H9 (cell line): Measurements from ENCODE around the gene UCK1. TPM values are rescaled to one million over a fixed set of nuclear protein-coding genes. Genes with fewer than 3 reads are reported as not detected.

Experiments used
- DNase-seq: peaks from one replicate; pipeline ENCODE4 v3.0.0-alpha.2; 2017
- H2AFZ ChIP-seq: one replicate; pipeline ENCODE4 v1.6.1; 2013; ENCODE audit warnings: mild to moderate bottlenecking, low read length, control low read depth, moderate library complexity
- H2AK5ac ChIP-seq: 2 replicates; pipeline ENCODE4 v1.6.1; 2013; ENCODE audit warnings: low read length, control low read depth, mixed read lengths; ENCODE audit not compliant: insufficient read length
- H2BK120ac ChIP-seq: one replicate; pipeline ENCODE4 v1.6.1; 2013; ENCODE audit warnings: low read depth, mild to moderate bottlenecking, low read length, control low read depth, inconsistent platforms; ENCODE audit not compliant: poor library complexity, severe bottlenecking
- H2BK12ac ChIP-seq: 2 replicates; pipeline ENCODE4 v1.6.1; 2013; ENCODE audit warnings: low read length, control low read depth, mixed read lengths, low read depth; ENCODE audit not compliant: insufficient read length
- H2BK15ac ChIP-seq: 2 replicates; pipeline ENCODE4 v1.6.1; 2013; ENCODE audit warnings: low read depth, low read length, control low read depth
- H2BK20ac ChIP-seq: one replicate; pipeline ENCODE4 v1.6.1; 2013; ENCODE audit warnings: low read depth, mild to moderate bottlenecking, low read length, control low read depth, inconsistent platforms; ENCODE audit not compliant: poor library complexity, severe bottlenecking
- H2BK5ac ChIP-seq: 2 replicates; pipeline ENCODE4 v1.6.1; 2013; ENCODE audit warnings: low read length, control low read depth, mixed read lengths; ENCODE audit not compliant: insufficient read length
- H3K14ac ChIP-seq: 2 replicates; pipeline ENCODE4 v1.6.1; 2013; ENCODE audit warnings: low read length, control low read depth; ENCODE audit not compliant: insufficient read depth
- H3K18ac ChIP-seq: 2 replicates; pipeline ENCODE4 v1.6.1; 2013; ENCODE audit warnings: low read depth, mild to moderate bottlenecking, mixed read lengths, low read length, control low read depth; ENCODE audit not compliant: insufficient read length
- H3K23ac ChIP-seq: 2 replicates; pipeline ENCODE4 v1.6.1; 2013; ENCODE audit warnings: low read length, control low read depth, mixed read lengths, low read depth; ENCODE audit not compliant: insufficient read length
- H3K23me2 ChIP-seq: 2 replicates; pipeline ENCODE4 v1.6.1; 2013; ENCODE audit warnings: low read depth, mild to moderate bottlenecking, mixed read lengths, low read length, control low read depth; ENCODE audit not compliant: insufficient read length, poor library complexity, severe bottlenecking
- H3K27ac ChIP-seq: 2 replicates; pipeline ENCODE4 v1.5.1; 2013; ENCODE audit warnings: low read length, control low read depth, mixed read lengths, low read depth; ENCODE audit not compliant: insufficient read length
- H3K27me3 ChIP-seq: 2 replicates; pipeline ENCODE4 v1.6.1; 2013; ENCODE audit warnings: low read length, control low read depth, inconsistent platforms; ENCODE audit not compliant: insufficient read depth
- H3K4ac ChIP-seq: 2 replicates; pipeline ENCODE4 v1.6.1; 2013; ENCODE audit warnings: low read depth, mild to moderate bottlenecking, control low read depth, inconsistent platforms, low read length, moderate library complexity
- H3K4me1 ChIP-seq: 2 replicates; pipeline ENCODE4 v1.6.1; 2013; ENCODE audit warnings: low read length, control low read depth, inconsistent platforms; ENCODE audit not compliant: insufficient read depth
- H3K4me2 ChIP-seq: 2 replicates; pipeline ENCODE4 v1.6.1; 2013; ENCODE audit warnings: low read length, control low read depth, mixed read lengths; ENCODE audit not compliant: insufficient read length, insufficient read depth
- H3K56ac ChIP-seq: 2 replicates; pipeline ENCODE4 v1.6.1; 2013; ENCODE audit warnings: low read depth, mild to moderate bottlenecking, mixed read lengths, low read length, control low read depth; ENCODE audit not compliant: insufficient read length
- H3K79me1 ChIP-seq: 2 replicates; pipeline ENCODE4 v1.6.1; 2013; ENCODE audit warnings: low read depth, mild to moderate bottlenecking, moderate library complexity, low read length, control low read depth, inconsistent platforms; ENCODE audit not compliant: insufficient read depth, poor library complexity, severe bottlenecking
- H3K79me2 ChIP-seq: 2 replicates; pipeline ENCODE4 v1.6.1; 2013; ENCODE audit warnings: low read length, control low read depth, inconsistent platforms; ENCODE audit not compliant: insufficient read depth
- H3K9ac ChIP-seq: 2 replicates; pipeline ENCODE4 v1.6.1; 2013; ENCODE audit warnings: low read length, control low read depth, mixed read lengths; ENCODE audit not compliant: insufficient read length; ENCODE audit errors: extremely low read depth
- H3K9me3 ChIP-seq: one replicate; pipeline ENCODE4 v1.6.1; 2013; ENCODE audit warnings: low read depth, low read length, inconsistent platforms; ENCODE audit not compliant: control insufficient read depth
- H3T11ph ChIP-seq: one replicate; pipeline ENCODE4 v1.6.1; 2013; ENCODE audit warnings: mild to moderate bottlenecking, low read length, control low read depth, inconsistent platforms
- H4K20me1 ChIP-seq: one replicate; pipeline ENCODE4 v1.6.1; 2013; ENCODE audit not compliant: control insufficient read depth, insufficient read length, insufficient read depth
- H4K5ac ChIP-seq: 2 replicates; pipeline ENCODE4 v1.6.1; 2013; ENCODE audit warnings: low read depth, mild to moderate bottlenecking, mixed read lengths, low read length, control low read depth; ENCODE audit not compliant: insufficient read length
- H4K8ac ChIP-seq: replicated peaks from 2 replicates; pipeline ENCODE4 v1.6.1; 2013; ENCODE audit warnings: low read length, control low read depth, mixed read lengths, low read depth; ENCODE audit not compliant: insufficient read length
- H4K91ac ChIP-seq: 2 replicates; pipeline ENCODE4 v1.6.1; 2013; ENCODE audit warnings: low read depth, mild to moderate bottlenecking, moderate library complexity, mixed read lengths, low read length, control low read depth; ENCODE audit not compliant: insufficient read length
- H3K27ac Mint-ChIP-seq, 3 experiments: 2 replicates in 2 of 3; 3 replicates in 1 of 3; pipeline ENCODE4 v1.8.0; 2020 to 2021; ENCODE audit warnings: mixed read lengths in 3 of 3, mild to moderate bottlenecking in 1 of 3, moderate library complexity in 1 of 3
- H3K27me3 Mint-ChIP-seq: 2 replicates; pipeline ENCODE4 v1.8.0; 2021; ENCODE audit warnings: low read depth, mild to moderate bottlenecking, moderate library complexity, mixed read lengths
- H3K36me3 Mint-ChIP-seq, 3 experiments: 2 replicates in 2 of 3; 3 replicates in 1 of 3; pipeline ENCODE4 v1.8.0; 2020 to 2021; ENCODE audit warnings: low read depth in 3 of 3, mixed read lengths in 3 of 3; ENCODE audit not compliant: insufficient read depth in 1 of 3
- H3K4me1 Mint-ChIP-seq, 2 experiments: 2 replicates each; pipeline ENCODE4 v1.8.0; 2020; ENCODE audit warnings: mixed read lengths in 2 of 2
- H3K4me3 Mint-ChIP-seq, 2 experiments: 2 replicates in 1 of 2; 3 replicates in 1 of 2; pipeline ENCODE4 v1.8.0; 2020 to 2021; ENCODE audit warnings: mild to moderate bottlenecking in 2 of 2, mixed read lengths in 2 of 2, moderate library complexity in 1 of 2
- H3K9me3 Mint-ChIP-seq, 2 experiments: 2 replicates in 1 of 2; 3 replicates in 1 of 2; pipeline ENCODE4 v1.8.0; 2020; ENCODE audit warnings: mild to moderate bottlenecking in 2 of 2, mixed read lengths in 2 of 2, moderate library complexity in 1 of 2
- WGBS: extraction: QIAGEN DNeasy Blood & Tissue Kit; methylation state at CpG from one replicate; pipeline ENCODE4 v1.1.7; 2013; ENCODE audit warnings: missing lambda C conversion rate, low lambda C conversion rate, mixed read lengths; ENCODE audit not compliant: insufficient read length; ENCODE audit errors: extremely low coverage; 5-methylcytosine and 5-hydroxymethylcytosine counted together
- total RNA-seq: library from RNA; stranded (reverse); gene quantifications from 2 replicates; pipeline ENCODE4 v1.2.1, GENCODE V29; 2021
- TF ChIP-seq, protein P1 (sequence below): fragments of 200-600 bp; sonication (generic); conservative IDR thresholded peaks from 3 replicates; pipeline ENCODE4 v1.8.0; 2021; ENCODE audit warnings: antibody characterized with exemption, mild to moderate bottlenecking

UCK1 gene
- total RNA-seq, 1 experiment from 2014 or later: 54.2 TPM

DNA sequence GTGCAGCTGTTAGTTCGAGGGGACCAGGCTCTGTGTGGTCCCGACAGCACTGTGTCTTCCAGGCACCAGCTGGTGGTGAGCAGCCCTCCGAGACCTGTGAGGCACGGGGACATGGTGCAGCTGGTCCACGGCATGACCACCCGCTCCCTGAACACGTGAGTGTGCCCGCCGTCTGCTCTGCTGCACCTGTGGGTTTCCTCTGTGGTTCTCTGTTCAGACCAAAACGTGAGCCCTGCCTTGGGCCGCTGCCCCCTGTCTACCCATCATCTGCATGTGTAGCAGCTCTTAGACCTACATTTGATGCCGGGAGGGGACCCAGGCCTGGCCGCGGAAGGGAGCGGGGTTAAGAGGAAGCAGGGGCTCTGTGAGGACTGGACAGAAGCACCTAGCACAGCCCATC lies 17.9 kb downstream of the UCK1 start:
- H3K14ac ChIP-seq: no peak overlapping the region
- Mint-ChIP-seq H3K27me3 (no peaks in the 10 kb centered on the region), H3K4me3 (no peak overlapping the region), H3K27ac (no peak overlapping the region), H3K4me1 (no peaks in the 10 kb centered on the region), H3K36me3 (peaks cover 9 to 67% (median 38%) of the 10 kb centered on the region in 3 experiments), H3K9me3 (no peaks in the 10 kb centered on the region)
- DNase-seq: no peak
- no peaks in the 10 kb centered on the region for H3K9me3 ChIP-seq
- no peak overlapping the region for H3K23ac ChIP-seq
- no peaks in the 10 kb centered on the region for H3K23me2 ChIP-seq
- no peak overlapping the region for H3K56ac ChIP-seq
- no CpG with 5 or more reads among the region's 15 CpGs for WGBS
- H3K18ac ChIP-seq: no peak overlapping the region
- no peaks in the 10 kb centered on the region for H3K79me1 ChIP-seq
- no peak overlapping the region for H3K27ac ChIP-seq
- H2BK5ac ChIP-seq: no peak overlapping the region
- H3K4ac ChIP-seq: no peak overlapping the region
- no peaks in the 10 kb centered on the region for H3K79me2 ChIP-seq
- TF ChIP-seq, protein P1, sequence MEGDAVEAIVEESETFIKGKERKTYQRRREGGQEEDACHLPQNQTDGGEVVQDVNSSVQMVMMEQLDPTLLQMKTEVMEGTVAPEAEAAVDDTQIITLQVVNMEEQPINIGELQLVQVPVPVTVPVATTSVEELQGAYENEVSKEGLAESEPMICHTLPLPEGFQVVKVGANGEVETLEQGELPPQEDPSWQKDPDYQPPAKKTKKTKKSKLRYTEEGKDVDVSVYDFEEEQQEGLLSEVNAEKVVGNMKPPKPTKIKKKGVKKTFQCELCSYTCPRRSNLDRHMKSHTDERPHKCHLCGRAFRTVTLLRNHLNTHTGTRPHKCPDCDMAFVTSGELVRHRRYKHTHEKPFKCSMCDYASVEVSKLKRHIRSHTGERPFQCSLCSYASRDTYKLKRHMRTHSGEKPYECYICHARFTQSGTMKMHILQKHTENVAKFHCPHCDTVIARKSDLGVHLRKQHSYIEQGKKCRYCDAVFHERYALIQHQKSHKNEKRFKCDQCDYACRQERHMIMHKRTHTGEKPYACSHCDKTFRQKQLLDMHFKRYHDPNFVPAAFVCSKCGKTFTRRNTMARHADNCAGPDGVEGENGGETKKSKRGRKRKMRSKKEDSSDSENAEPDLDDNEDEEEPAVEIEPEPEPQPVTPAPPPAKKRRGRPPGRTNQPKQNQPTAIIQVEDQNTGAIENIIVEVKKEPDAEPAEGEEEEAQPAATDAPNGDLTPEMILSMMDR: no peak
- H2BK15ac ChIP-seq: no peak overlapping the region
- H3K4me1 ChIP-seq: no peaks in the 10 kb centered on the region
- no peak overlapping the region for H3K4me2 ChIP-seq
- H2BK20ac ChIP-seq: no peak overlapping the region
- H3K27me3 ChIP-seq: no peaks in the 10 kb centered on the region
- no peak overlapping the region for H4K8ac ChIP-seq
- H4K20me1 ChIP-seq: no peaks in the 10 kb centered on the region
- no peak overlapping the region for H3T11ph ChIP-seq
- H3K9ac ChIP-seq: no peak overlapping the region
- no peak overlapping the region for H4K91ac ChIP-seq
- no peak overlapping the region for H2BK120ac ChIP-seq
- H2AK5ac ChIP-seq: no peak overlapping the region
- H2AFZ ChIP-seq: no peak overlapping the region
- H2BK12ac ChIP-seq: no peak overlapping the region
- H4K5ac ChIP-seq: no peak overlapping the region
